H4 (cell line): ENCODE measurements around the gene ARMC8. TPM values are rescaled to one million over a fixed set of nuclear protein-coding genes. Genes with fewer than 3 reads are reported as not detected.

Experiments
- total RNA-seq: library from RNA; depleted of rRNA; stranded (reverse); fragments of >200 nt; shearing (Covaris generic); gene quantifications from 2 replicates; pipeline ENCODE4 v1.2.3, GENCODE V29; 2014; rRNA removed

Gene ARMC8
- total RNA-seq, 1 experiment from 2014 or later: 40.0 TPM

Other genes starting within 250 kb of the ARMC8 start
- not detected in 2 replicates for gene CLDN18, start 177.1 kb upstream of the ARMC8 start, total RNA-seq
- 4.5 and 6.3 TPM in 2 replicates for gene DZIP1L, start 71.7 kb upstream of the ARMC8 start, total RNA-seq
- gene A4GNT, start 54.9 kb upstream of the ARMC8 start, total RNA-seq: not detected in 2 replicates
- gene DBR1, start 12.4 kb upstream of the ARMC8 start, total RNA-seq: 27.6 and 31.9 TPM in 2 replicates
- not detected in 2 replicates for gene NME9, start 142.6 kb downstream of the ARMC8 start, total RNA-seq
- 8.3 and 9.4 TPM in 2 replicates for gene MRAS, start 161.3 kb downstream of the ARMC8 start, total RNA-seq
- 0.02 and 0.17 TPM in 2 replicates for gene ESYT3, start 247.3 kb downstream of the ARMC8 start, total RNA-seq